DOHH2 (cell line): ENCODE measurements around the gene RNF19B.

Experiments
- EZH2phosphoT487 ChIP-seq: fragments of 200-600 bp; sonication (generic); IDR thresholded peaks from 2 replicates; pipeline ENCODE4 v1.6.1; 2017; ENCODE audit warnings: borderline replicate concordance, mild to moderate bottlenecking, antibody characterized with exemption, low read length, moderate library complexity, mixed read lengths
- TF ChIP-seq, protein P1 (sequence below): fragments of 200-600 bp; sonication (generic); IDR thresholded peaks from one replicate; pipeline ENCODE4 v1.5.1; 2014; ENCODE audit warnings: antibody characterized with exemption, mild to moderate bottlenecking, low read depth, low read length; ENCODE audit not compliant: poor library complexity, severe bottlenecking

DNA sequence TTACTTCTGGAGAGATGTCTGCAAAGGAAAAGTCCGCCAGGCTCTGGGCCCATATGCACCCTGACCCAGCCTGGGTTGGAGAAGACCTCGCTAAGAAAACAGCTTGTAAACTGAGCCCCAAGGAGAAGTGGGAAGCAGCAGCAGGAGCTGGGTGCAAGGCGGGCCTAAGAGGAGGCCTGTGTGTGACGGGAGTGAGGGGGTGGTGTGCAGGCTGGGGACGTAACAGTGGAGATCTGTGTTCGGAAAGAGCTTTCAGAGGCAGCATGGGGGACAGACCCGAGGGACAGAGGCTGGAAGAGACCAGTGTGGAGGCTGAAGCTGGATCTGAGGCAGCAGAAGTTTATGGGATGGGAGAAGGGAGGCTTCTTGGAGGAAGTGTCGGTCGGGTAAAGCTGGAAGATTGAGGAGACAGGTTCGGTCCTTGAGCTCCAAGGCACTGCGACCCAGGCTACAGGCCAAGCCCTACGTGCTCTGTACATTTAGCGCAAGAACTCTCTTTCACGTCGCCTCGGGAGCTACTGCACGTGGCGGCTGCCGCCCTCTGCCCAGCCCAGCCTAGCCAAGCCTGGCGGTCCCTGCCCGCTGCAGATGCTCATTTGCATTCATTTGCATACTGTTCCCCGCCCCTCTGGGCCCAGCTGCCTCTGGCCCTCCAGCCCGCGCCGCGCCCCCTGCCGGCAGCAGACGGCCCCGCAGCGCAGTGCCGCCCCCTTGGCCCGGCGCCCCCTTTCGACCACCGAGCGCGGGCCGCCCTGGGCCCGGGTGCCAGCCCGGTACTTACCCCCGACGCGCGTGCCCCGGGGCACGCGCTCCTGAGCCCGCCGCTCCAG, 72.0 kb downstream of the RNF19B start:
- TF ChIP-seq, protein P1, sequence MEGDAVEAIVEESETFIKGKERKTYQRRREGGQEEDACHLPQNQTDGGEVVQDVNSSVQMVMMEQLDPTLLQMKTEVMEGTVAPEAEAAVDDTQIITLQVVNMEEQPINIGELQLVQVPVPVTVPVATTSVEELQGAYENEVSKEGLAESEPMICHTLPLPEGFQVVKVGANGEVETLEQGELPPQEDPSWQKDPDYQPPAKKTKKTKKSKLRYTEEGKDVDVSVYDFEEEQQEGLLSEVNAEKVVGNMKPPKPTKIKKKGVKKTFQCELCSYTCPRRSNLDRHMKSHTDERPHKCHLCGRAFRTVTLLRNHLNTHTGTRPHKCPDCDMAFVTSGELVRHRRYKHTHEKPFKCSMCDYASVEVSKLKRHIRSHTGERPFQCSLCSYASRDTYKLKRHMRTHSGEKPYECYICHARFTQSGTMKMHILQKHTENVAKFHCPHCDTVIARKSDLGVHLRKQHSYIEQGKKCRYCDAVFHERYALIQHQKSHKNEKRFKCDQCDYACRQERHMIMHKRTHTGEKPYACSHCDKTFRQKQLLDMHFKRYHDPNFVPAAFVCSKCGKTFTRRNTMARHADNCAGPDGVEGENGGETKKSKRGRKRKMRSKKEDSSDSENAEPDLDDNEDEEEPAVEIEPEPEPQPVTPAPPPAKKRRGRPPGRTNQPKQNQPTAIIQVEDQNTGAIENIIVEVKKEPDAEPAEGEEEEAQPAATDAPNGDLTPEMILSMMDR: no peak
- no peak for TF ChIP-seq EZH2phosphoT487
